Fibroblast of skin of right biceps (primary cell): ENCODE measurements around the gene YY1AP1.
"Not testable (repeated sequence)": the region's sequence is repeated elsewhere in the genome, so short reads cannot be mapped to it uniquely, and the experiment has no call there.

Source experiments
- DNase-seq: peaks from one replicate; pipeline ENCODE4 v3.0.0-alpha.2; 2013

Gene YY1AP1

GRCh38 chr1:155688324-155689080, at the start of gene YY1AP1:
TSS of gene YY1AP1 (minus strand) at chr1:155688774. CDS start at chr1:155680436, 8,338 bp downstream.
- DNase-seq = peak; percentile 92

- peak; percentile 66 for DNase-seq
These were observed 40.7 kb upstream of the YY1AP1 start for GRCh38 chr1:155729031-155729898.

- DNase-seq = no peak
These were observed 36.6 kb upstream of the YY1AP1 start for GRCh38 chr1:155725142-155725541.

- DNase-seq = no peak
These were observed 31.1 kb upstream of the YY1AP1 start for GRCh38 chr1:155719703-155720102.

GRCh38 chr1:155718524-155719115, 30.0 kb upstream of the YY1AP1 start:
- DNase-seq = not testable (repeated sequence)

- no peak for DNase-seq
These were observed 28.5 kb upstream of the YY1AP1 start for GRCh38 chr1:155717041-155717440.

GRCh38 chr1:155715777-155716176, 27.2 kb upstream of the YY1AP1 start:
- no peak for DNase-seq

- DNase-seq = not testable (repeated sequence)
These were observed 26.5 kb upstream of the YY1AP1 start for GRCh38 chr1:155715056-155715455.

- DNase-seq = no peak
These were observed 24.5 kb upstream of the YY1AP1 start for GRCh38 chr1:155713075-155713474.

- not testable (repeated sequence) for DNase-seq
These were observed 24.1 kb upstream of the YY1AP1 start for GRCh38 chr1:155712636-155713035.

GRCh38 chr1:155711457-155711856, 22.9 kb upstream of the YY1AP1 start:
- not testable (repeated sequence) for DNase-seq

GRCh38 chr1:155709391-155709790, 20.8 kb upstream of the YY1AP1 start:
- no peak for DNase-seq

- peak; percentile 70 for DNase-seq
These were observed 17.6 kb upstream of the YY1AP1 start for GRCh38 chr1:155706139-155706538.

GRCh38 chr1:155704414-155704813, 15.8 kb upstream of the YY1AP1 start:
- DNase-seq = not testable (repeated sequence)

- no peak for DNase-seq
These were observed 14.6 kb upstream of the YY1AP1 start for GRCh38 chr1:155703216-155703615.

GRCh38 chr1:155701675-155702074, 13.1 kb upstream of the YY1AP1 start:
- not testable (repeated sequence) for DNase-seq

- DNase-seq = not testable (repeated sequence)
These were observed 10.5 kb upstream of the YY1AP1 start for GRCh38 chr1:155699062-155699461.

GRCh38 chr1:155698382-155699038, 9.9 kb upstream of the YY1AP1 start:
- DNase-seq = peak; percentile 20

GRCh38 chr1:155697616-155698015, 9.0 kb upstream of the YY1AP1 start:
- DNase-seq = not testable (repeated sequence)

GRCh38 chr1:155697046-155697445, 8.5 kb upstream of the YY1AP1 start:
- DNase-seq = no peak

GRCh38 chr1:155696524-155696923, 8.0 kb upstream of the YY1AP1 start:
- DNase-seq = no peak

GRCh38 chr1:155695608-155696007, 7.0 kb upstream of the YY1AP1 start:
- no peak for DNase-seq

- no peak for DNase-seq
These were observed 6.5 kb upstream of the YY1AP1 start for GRCh38 chr1:155695072-155695471.
